RWPE2 (cell line): ENCODE measurements around the gene CIDEA.

Source experiments
- ATAC-seq: fragments of 200-7000 bp; cut with Tn5 transposase; 3 replicates; pipeline ENCODE4 v1.9.1; 2021; ENCODE audit warnings: low read depth
- DNase-seq: peaks from one replicate; pipeline ENCODE4 v3.0.0-alpha.2; 2020; ENCODE audit warnings: low spot score
- H3K27ac ChIP-seq: fragments of 450-650 bp; 2 replicates; pipeline ENCODE4 v1.5.1; 2017; ENCODE audit warnings: mild to moderate bottlenecking; ENCODE audit not compliant: poor library complexity, severe bottlenecking
- H3K27me3 ChIP-seq: fragments of 250-450 bp; sonication (Bioruptor Pico); 2 replicates; pipeline ENCODE4 v1.5.1; 2021; ENCODE audit warnings: mild to moderate bottlenecking, moderate library complexity; ENCODE audit not compliant: insufficient read depth, poor library complexity, severe bottlenecking
- H3K36me3 ChIP-seq: fragments of 250-450 bp; sonication (Bioruptor Pico); 2 replicates; pipeline ENCODE4 v1.5.1; 2020; ENCODE audit warnings: low read depth, mild to moderate bottlenecking, moderate library complexity
- H3K4me1 ChIP-seq: fragments of 250-450 bp; sonication (Bioruptor Pico); 2 replicates; pipeline ENCODE4 v1.5.1; 2021; ENCODE audit warnings: mild to moderate bottlenecking, moderate library complexity; ENCODE audit not compliant: insufficient read depth, poor library complexity, severe bottlenecking
- H3K4me3 ChIP-seq: fragments of 250-450 bp; sonication (Bioruptor Pico); 2 replicates; pipeline ENCODE4 v1.5.1; 2021; ENCODE audit warnings: mild to moderate bottlenecking, moderate library complexity; ENCODE audit not compliant: severe bottlenecking
- H3K9me3 ChIP-seq: fragments of 250-450 bp; sonication (Bioruptor Pico); 2 replicates; pipeline ENCODE4 v1.5.1; 2021; ENCODE audit warnings: mild to moderate bottlenecking, moderate library complexity; ENCODE audit not compliant: severe bottlenecking
- CTCF ChIP-seq: fragments of 450-650 bp; IDR thresholded peaks from one replicate; pipeline ENCODE4 v1.5.1; 2017; ENCODE audit warnings: mild to moderate bottlenecking, moderate library complexity; ENCODE audit not compliant: poor library complexity, severe bottlenecking

CIDEA gene

DNA sequence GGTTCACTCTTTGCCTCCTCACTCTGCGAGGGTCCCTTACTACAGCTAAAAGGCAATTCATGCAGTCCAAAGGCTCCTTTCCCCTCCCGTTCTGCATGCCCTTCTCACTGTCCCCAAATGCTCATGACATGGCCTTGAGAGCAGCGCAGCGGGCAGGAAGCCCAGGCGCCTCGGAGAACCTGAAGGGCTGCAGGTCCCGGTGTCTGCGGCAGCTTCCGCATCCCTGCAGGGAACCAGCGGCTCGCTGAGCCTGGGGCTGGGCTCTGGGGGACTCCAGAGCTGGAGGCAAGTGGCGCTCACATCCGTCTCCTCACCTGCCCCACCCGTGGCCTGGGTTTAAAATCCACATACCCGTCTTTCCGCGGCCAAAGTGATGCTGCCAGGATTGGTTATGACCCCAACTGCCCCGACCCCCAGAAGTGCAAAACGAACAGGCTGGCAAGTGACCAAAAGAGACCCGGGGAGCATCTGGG is 462 bp upstream of the CIDEA start:
- Histone ChIP-seq H3K36me3 (no peaks in the 10 kb centered on the region), H3K27me3 (peaks cover 21% of the 10 kb centered on the region), H3K4me3 (no peak overlapping the region), H3K4me1 (peaks cover 14% of the 10 kb centered on the region), H3K9me3 (no peaks in the 10 kb centered on the region), H3K27ac (no peak overlapping the region)
- ATAC-seq (no peak), DNase-seq (no peak)
- TF ChIP-seq CTCF = no peak

- ATAC-seq (no peak), DNase-seq (no peak)
- H3K36me3 ChIP-seq = no peaks in the 10 kb centered on the region
- H3K9me3 ChIP-seq = no peaks in the 10 kb centered on the region
- peak overlapping the region; percentile 27 for H3K27ac ChIP-seq
- TF ChIP-seq CTCF = no peak
- no peak overlapping the region for H3K4me3 ChIP-seq
- peaks cover 14% of the 10 kb centered on the region for H3K4me1 ChIP-seq
- H3K27me3 ChIP-seq = peaks cover 21% of the 10 kb centered on the region
Observed at GRCh38 chr18:12254820-12255511, 805 bp downstream of the CIDEA start.

- Histone ChIP-seq H3K36me3 (no peaks in the 10 kb centered on the region), H3K9me3 (no peaks in the 10 kb centered on the region), H3K27ac (peak overlapping the region; percentile 27), H3K27me3 (peaks cover 21% of the 10 kb centered on the region), H3K4me3 (no peak overlapping the region), H3K4me1 (peaks cover 14% of the 10 kb centered on the region)
- peak; percentile 83 for ATAC-seq
- no peak for DNase-seq
- TF ChIP-seq CTCF = no peak
Observed at GRCh38 chr18:12255626-12256026, 1.5 kb downstream of the CIDEA start.

DNA sequence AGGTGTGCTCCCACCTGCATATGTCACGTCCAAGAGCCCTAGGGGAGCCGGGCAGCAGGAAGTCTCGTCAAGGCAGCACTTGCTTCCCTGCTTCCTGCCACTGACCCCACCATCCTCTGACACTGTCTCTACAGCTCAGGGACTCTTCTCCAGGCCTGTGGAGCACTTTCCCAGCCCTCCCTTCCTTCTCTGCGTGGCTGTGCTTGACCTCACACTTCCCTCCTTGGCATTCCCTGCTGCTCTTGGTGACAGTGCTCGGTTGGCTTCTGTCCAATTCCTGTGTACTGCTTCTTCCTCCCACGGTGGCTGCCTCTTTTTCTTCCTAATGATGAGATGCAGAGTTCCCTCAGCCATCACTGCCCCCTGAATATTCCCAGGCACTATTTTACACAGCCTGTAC is 2.8 kb downstream of the CIDEA start:
- Histone ChIP-seq H3K4me1 (peaks cover 14% of the 10 kb centered on the region), H3K4me3 (no peak overlapping the region), H3K36me3 (no peaks in the 10 kb centered on the region), H3K9me3 (no peaks in the 10 kb centered on the region), H3K27ac (no peak overlapping the region), H3K27me3 (peaks cover 21% of the 10 kb centered on the region)
- no peak for DNase-seq
- TF ChIP-seq CTCF = no peak
- ATAC-seq = no peak

- Histone ChIP-seq H3K4me1 (peaks cover 14% of the 10 kb centered on the region), H3K27ac (no peak overlapping the region), H3K27me3 (peaks cover 17% of the 10 kb centered on the region), H3K36me3 (no peaks in the 10 kb centered on the region), H3K4me3 (no peak overlapping the region), H3K9me3 (no peaks in the 10 kb centered on the region)
- TF ChIP-seq CTCF = no peak
- ATAC-seq (no peak), DNase-seq (no peak)
Observed at GRCh38 chr18:12257996-12258718, 4.0 kb downstream of the CIDEA start.
